Measurements from ENCODE around the gene COBLL1.
A peak's percentile ranks its signal among the peaks of the same experiment; 100 is the strongest.

Gene COBLL1

GRCh38 chr2:164846276-164846675, 4.7 kb upstream of the COBLL1 start:
- H3K4me3 ChIP-seq (ENCODE audit: control insufficient read depth, low read depth, low read length), result no peak overlapping the region
- DNase-seq (ENCODE audit: low read depth), result no peak
- TF ChIP-seq CTCF (IDR thresholded peaks at IDR 0.05; ENCODE audit: control insufficient read depth, insufficient read depth, low read depth, low read length, missing control alignments), result no peak

- no peak for TF ChIP-seq CTCF (IDR thresholded peaks at IDR 0.05; ENCODE audit: control insufficient read depth, insufficient read depth, low read depth, low read length, missing control alignments)
- DNase-seq (ENCODE audit: low read depth), result peak; percentile 69
- H3K4me3 ChIP-seq (ENCODE audit: control insufficient read depth, low read depth, low read length), result no peak overlapping the region
Measured at GRCh38 chr2:164843346-164843911, 1.8 kb upstream of the COBLL1 start.

- no peak overlapping the region; the same call in 1 of the 2 replicates for H3K4me3 ChIP-seq (ENCODE audit: control insufficient read depth, low read depth, low read length)
- no peak for TF ChIP-seq CTCF (IDR thresholded peaks at IDR 0.05; ENCODE audit: control insufficient read depth, insufficient read depth, low read depth, low read length, missing control alignments)
- DNase-seq (ENCODE audit: low read depth), result no peak
Measured at GRCh38 chr2:164842624-164842966, 972 bp upstream of the COBLL1 start.

GRCh38 chr2:164840930-164841718, 499 bp downstream of the COBLL1 start:
- no peak for TF ChIP-seq CTCF (IDR thresholded peaks at IDR 0.05; ENCODE audit: control insufficient read depth, insufficient read depth, low read depth, low read length, missing control alignments)
- DNase-seq (ENCODE audit: low read depth), result no peak
- peak overlapping the region; percentile 88 for H3K4me3 ChIP-seq (ENCODE audit: control insufficient read depth, low read depth, low read length)

- DNase-seq (ENCODE audit: low read depth), result no peak
- no peak for TF ChIP-seq CTCF (IDR thresholded peaks at IDR 0.05; ENCODE audit: control insufficient read depth, insufficient read depth, low read depth, low read length, missing control alignments)
- peak overlapping the region; percentile 88 for H3K4me3 ChIP-seq (ENCODE audit: control insufficient read depth, low read depth, low read length)
Measured at GRCh38 chr2:164840458-164840929, 1.1 kb downstream of the COBLL1 start.

GRCh38 chr2:164839914-164840457, 1.6 kb downstream of the COBLL1 start:
- H3K4me3 ChIP-seq (ENCODE audit: control insufficient read depth, low read depth, low read length), result peak overlapping the region; percentile 88
- no peak for DNase-seq (ENCODE audit: low read depth)
- TF ChIP-seq CTCF (IDR thresholded peaks at IDR 0.05; ENCODE audit: control insufficient read depth, insufficient read depth, low read depth, low read length, missing control alignments), result no peak

All from AG09309 (cell line).